ENCODE data around the gene HEPACAM2.

- no peak for TF ChIP-seq EZH2phosphoT487 (IDR thresholded peaks at IDR 0.05; ENCODE audit: insufficient read depth, low read depth)
- TF ChIP-seq EZH2 (IDR thresholded peaks at IDR 0.05; ENCODE audit: insufficient read depth, poor library complexity, severe bottlenecking): no peak
These were observed 69.4 kb downstream of the HEPACAM2 start for GRCh38 chr7:93156884-93157283.

Measured in GM23248 (cell line).